H1 (cell line): ENCODE measurements around the gene USP7. TPM values are rescaled to one million over a fixed set of nuclear protein-coding genes. Genes with fewer than 3 reads are reported as not detected.

Source experiments
- CTCF ChIA-PET: fragments of 300-600 bp; sonication (Branson Sonifier 250); formaldehyde crosslinking; loops from one replicate; lab custom pipeline; 2021; ENCODE audit not compliant: partially characterized antibody; lab: Charles Lee
- POLR2A ChIA-PET: fragments of 300-600 bp; sonication (Branson Sonifier 250); formaldehyde crosslinking; loops from one replicate; lab custom pipeline; 2021; ENCODE audit warnings: inconsistent platforms; ENCODE audit not compliant: partially characterized antibody; lab: Charles Lee
- DNase-seq, 2 experiments: peaks; one replicate each; pipeline versions ENCODE4 v3.0.0 to v3.0.0-alpha.2; 2010 to 2022; ENCODE audit warnings: low spot score in 2 of 2, low read depth in 1 of 2, mixed read lengths in 1 of 2
- FAIRE-seq: peaks from 2 replicates; lab custom pipeline; 2011; peaks lifted over from hg19 to GRCh38; lab: Jason Lieb, UNC
- H2AFZ ChIP-seq: 2 replicates; pipeline ENCODE4 v1.8.1; 2012; ENCODE audit warnings: low read length, inconsistent platforms
- H2AK5ac ChIP-seq: 2 replicates; pipeline ENCODE4 v1.6.1; 2013; ENCODE audit warnings: low read depth, low read length
- H2BK120ac ChIP-seq: replicated peaks from 2 replicates; pipeline ENCODE3; 2013; ENCODE audit warnings: low read depth, low read length, inconsistent platforms
- H2BK12ac ChIP-seq: 2 replicates; pipeline ENCODE4 v1.6.1; 2013; ENCODE audit warnings: low read depth, low read length
- H2BK15ac ChIP-seq: 2 replicates; pipeline ENCODE4 v1.6.1; 2013; ENCODE audit warnings: low read length
- H2BK20ac ChIP-seq: 2 replicates; pipeline ENCODE4 v1.6.1; 2013; ENCODE audit warnings: low read length
- H2BK5ac ChIP-seq: 2 replicates; pipeline ENCODE4 v1.6.1; 2013; ENCODE audit warnings: low read depth, low read length
- H3K14ac ChIP-seq: 2 replicates; pipeline ENCODE4 v1.6.1; 2013; ENCODE audit warnings: inconsistent platforms; ENCODE audit not compliant: insufficient read length
- H3K18ac ChIP-seq: 2 replicates; pipeline ENCODE4 v1.6.1; 2013; ENCODE audit warnings: low read length; ENCODE audit errors: extremely low read depth
- H3K23ac ChIP-seq: 2 replicates; pipeline ENCODE4 v1.6.1; 2013; ENCODE audit warnings: inconsistent platforms; ENCODE audit not compliant: insufficient read length
- H3K23me2 ChIP-seq: 2 replicates; pipeline ENCODE4 v1.6.1; 2013; ENCODE audit warnings: low read depth, low read length
- H3K27ac ChIP-seq: 2 replicates; pipeline ENCODE4 v1.6.1; 2011; ENCODE audit warnings: low read depth, low read length, inconsistent platforms
- H3K27me3 ChIP-seq, 4 experiments: replicated peaks in 1 of 4; 1 replicate in 1 of 4; 2 replicates in 3 of 4; pipeline versions ENCODE4 v1.6.1 to v1.8.1; 2011 to 2013; ENCODE audit warnings: low read length in 3 of 4, mild to moderate bottlenecking in 3 of 4, inconsistent platforms in 2 of 4, mixed read lengths in 2 of 4, moderate library complexity in 1 of 4; ENCODE audit not compliant: control insufficient read depth in 3 of 4, insufficient read depth in 3 of 4; ENCODE audit errors: extremely low read depth in 1 of 4
- H3K36me3 ChIP-seq, 4 experiments: 2 replicates each; pipeline versions ENCODE4 v1.6.1 to v1.8.1; 2011 to 2013; ENCODE audit warnings: mild to moderate bottlenecking in 4 of 4, low read length in 3 of 4, moderate library complexity in 2 of 4, control low read depth in 1 of 4, inconsistent platforms in 1 of 4; ENCODE audit not compliant: insufficient read depth in 4 of 4, control insufficient read depth in 2 of 4
- H3K4ac ChIP-seq: replicated peaks from 2 replicates; pipeline ENCODE3; 2013; ENCODE audit warnings: low read length, low read depth, mixed read lengths, inconsistent platforms; ENCODE audit not compliant: insufficient read length
- H3K4me1 ChIP-seq, 4 experiments: replicated peaks in 1 of 4; 1 replicate in 1 of 4; 2 replicates in 3 of 4; pipeline versions ENCODE4 v1.6.1 to v1.8.1; 2011 to 2013; ENCODE audit warnings: low read length in 3 of 4, inconsistent platforms in 2 of 4, mixed read lengths in 1 of 4; ENCODE audit not compliant: insufficient read depth in 4 of 4, control insufficient read depth in 3 of 4
- H3K4me2 ChIP-seq, 2 experiments: 2 replicates each; pipeline versions ENCODE4 v1.6.1 to v1.8.1; 2011 to 2013; ENCODE audit warnings: low read depth in 2 of 2, low read length in 2 of 2, control low read depth in 1 of 2, inconsistent platforms in 1 of 2, mild to moderate bottlenecking in 1 of 2; ENCODE audit not compliant: insufficient read depth in 1 of 2
- H3K4me3 ChIP-seq, 4 experiments: fragments of 200-600, 300-600 bp in 1 of 4; sonication (generic), shearing (Covaris generic), sonication (Bioruptor Twin) in 1 of 4; 2 replicates each; pipeline versions ENCODE4 v1.5.1 to v1.8.1; 2011 to 2016; ENCODE audit warnings: low read length in 4 of 4, low read depth in 3 of 4, control low read depth in 2 of 4, inconsistent platforms in 2 of 4, mild to moderate bottlenecking in 2 of 4, mixed read lengths in 1 of 4, moderate library complexity in 1 of 4; ENCODE audit not compliant: insufficient read depth in 2 of 4; ENCODE audit errors: extremely low read depth in 1 of 4
- H3K56ac ChIP-seq: replicated peaks from 2 replicates; pipeline ENCODE3; 2013; ENCODE audit warnings: low read depth, mild to moderate bottlenecking, mixed read lengths, low read length, inconsistent platforms; ENCODE audit not compliant: insufficient read length
- H3K79me1 ChIP-seq: 2 replicates; pipeline ENCODE4 v1.6.1; 2013; ENCODE audit warnings: low read depth, low read length, control low read depth
- H3K79me2 ChIP-seq, 2 experiments: 2 replicates each; pipeline versions ENCODE4 v1.6.1 to v1.8.1; 2012 to 2013; ENCODE audit warnings: low read length in 2 of 2, mild to moderate bottlenecking in 2 of 2, inconsistent platforms in 1 of 2; ENCODE audit not compliant: insufficient read depth in 2 of 2, control insufficient read depth in 1 of 2
- H3K9ac ChIP-seq, 4 experiments: replicated peaks in 1 of 4; 1 replicate in 1 of 4; 2 replicates in 3 of 4; pipeline versions ENCODE4 v1.6.1 to v1.8.1; 2011 to 2013; ENCODE audit warnings: low read depth in 3 of 4, low read length in 3 of 4, control low read depth in 2 of 4, mild to moderate bottlenecking in 2 of 4, moderate library complexity in 2 of 4, inconsistent platforms in 1 of 4; ENCODE audit errors: extremely low read depth in 1 of 4
- H3K9me3 ChIP-seq, 2 experiments: 2 replicates each; pipeline versions ENCODE4 v1.6.1 to v1.8.1; 2012 to 2013; ENCODE audit warnings: mild to moderate bottlenecking in 2 of 2, moderate library complexity in 2 of 2, control low read depth in 1 of 2, inconsistent platforms in 1 of 2, low read depth in 1 of 2, low read length in 1 of 2, mixed read lengths in 1 of 2; ENCODE audit not compliant: insufficient read depth in 2 of 2
- H4K20me1 ChIP-seq, 2 experiments: replicated peaks in 1 of 2; 2 replicates each; pipeline versions ENCODE3 to v1.8.1; 2011 to 2013; ENCODE audit warnings: inconsistent platforms in 2 of 2, low read length in 2 of 2, mild to moderate bottlenecking in 1 of 2; ENCODE audit not compliant: insufficient read depth in 2 of 2, control insufficient read depth in 1 of 2
- H4K5ac ChIP-seq: 2 replicates; pipeline ENCODE4 v1.6.1; 2013; ENCODE audit warnings: low read length, low read depth, mixed read lengths, inconsistent platforms; ENCODE audit not compliant: insufficient read length
- H4K8ac ChIP-seq: 2 replicates; pipeline ENCODE4 v1.8.0; 2013; ENCODE audit warnings: mild to moderate bottlenecking, moderate library complexity, low read length, inconsistent platforms; ENCODE audit not compliant: insufficient read depth; ENCODE audit errors: extremely low read depth
- H4K91ac ChIP-seq: replicated peaks from 2 replicates; pipeline ENCODE3; 2013; ENCODE audit warnings: low read length, mixed read lengths, inconsistent platforms; ENCODE audit not compliant: insufficient read length
- JUND ChIP-seq: IDR thresholded peaks from 2 replicates; pipeline ENCODE4 v1.6.1; 2011; ENCODE audit warnings: mild to moderate bottlenecking, improper control_type of control experiment, low read length
- RFX5 ChIP-seq: IDR thresholded peaks from 2 replicates; pipeline ENCODE4 v1.6.1; 2011; ENCODE audit warnings: low read depth, low read length, improper control_type of control experiment, borderline replicate concordance
- WGBS, 2 experiments: shearing (Covaris generic) in 1 of 2; methylation state at CpG; one replicate each; pipeline versions ENCODE4 v1.1.6 to v1.1.7; 2013 to 2015; ENCODE audit warnings: low lambda C conversion rate in 2 of 2, mixed read lengths in 2 of 2, inconsistent platforms in 1 of 2, low coverage in 1 of 2, missing lambda C conversion rate in 1 of 2; ENCODE audit not compliant: insufficient replicate concordance in 2 of 2, insufficient coverage in 1 of 2, insufficient read length in 1 of 2; ENCODE audit errors: extremely low coverage in 1 of 2, missing lambda C conversion rate in 1 of 2; 5-methylcytosine and 5-hydroxymethylcytosine counted together
- polyA plus RNA-seq, 7 experiments: library from polyadenylated mRNA; depleted of rRNA in 3 of 7; stranded (reverse) in 5 of 7; unstranded in 2 of 7; fragments of >200 nt in 5 of 7; fragments of 200-250 nt in 2 of 7; gene quantifications; 1 replicate in 5 of 7; 2 replicates in 1 of 7; 4 replicates in 1 of 7; pipeline versions ENCODE4 v1.2.1 to v1.2.3, GENCODE V29; 2011 to 2013; ENCODE audit warnings: missing spikeins in 2 of 7, mixed read lengths in 2 of 7
- total RNA-seq: library from RNA; stranded (reverse); fragmentation: NEBNext Ultra II Directional; extraction: Animal tissue kit (Norgen Biotek cat#: 25700); gene quantifications from 2 replicates; pipeline ENCODE4 v1.2.1, GENCODE V29; 2021

The USP7 gene
- total and polyA plus RNA-seq, 2 of the 8 experiments (the other 6 are each of a cell fraction or from before 2014, with no cell fraction given), result 21.3 to 211 TPM

- H3K79me1 ChIP-seq, result peaks cover 41% of the 10 kb centered on the region
- no peak overlapping the region for H2AFZ ChIP-seq
- DNase-seq, result no peak
- H3K23ac ChIP-seq, result no peak overlapping the region
- no peak overlapping the region for H3K4me2 ChIP-seq
- H3K36me3 ChIP-seq, result peaks cover 11 to 46% (median 20%) of the 10 kb centered on the region in 4 experiments
- no peak for FAIRE-seq
- no peak overlapping the region for H2BK20ac ChIP-seq
- H4K20me1 ChIP-seq, result peaks cover 41 to 56% of the 10 kb centered on the region in 2 experiments
- H3K4me3 ChIP-seq, result no peak overlapping the region
- 0 out of 2 replicates have a peak overlapping the region, but pooled peaks have one; percentile 2 for H2BK5ac ChIP-seq
- H4K8ac ChIP-seq, result no peak overlapping the region; the same call in 1 of the 2 replicates
- peaks cover 6% of the 10 kb centered on the region for H3K23me2 ChIP-seq
- no peak overlapping the region for H4K91ac ChIP-seq
- no peak overlapping the region for H2BK12ac ChIP-seq
- no peak overlapping the region for H2BK15ac ChIP-seq
- no peak overlapping the region for H3K14ac ChIP-seq
- ChIA-PET CTCF (interaction anchor here (0.6 to 4.6 kb wide), 4 partner anchors 12 to 1668 kb away, joined by 3 to 25 read pairs (median 12); no protein-coding TSS in a partner anchor), POLR2A (interaction anchor here (24.4 to 29.1 kb wide), 2 partner anchors 4 to 12 kb away, joined by 456 read pairs; partner anchors contain the start of genes CARHSP1 and LITAFD)
- H2AK5ac ChIP-seq, result no peak overlapping the region
- no peak overlapping the region for H4K5ac ChIP-seq
- TF ChIP-seq RFX5, result no peak
- TF ChIP-seq JUND, result no peak
- 86% methylated on average over 12 of the region's 14 CpGs; no CpG with 5 or more reads in 1 of the 2 experiments for WGBS, 2 experiments
- H3K27ac ChIP-seq, result no peak overlapping the region
- H3K56ac ChIP-seq, result no peak overlapping the region
- no peaks in the 10 kb centered on the region for H3K27me3 ChIP-seq
- no peak overlapping the region for H3K9ac ChIP-seq
- peaks cover 51 to 83% of the 10 kb centered on the region in 2 experiments for H3K79me2 ChIP-seq
- H3K18ac ChIP-seq, result no peak overlapping the region
- no peaks in the 10 kb centered on the region for H3K9me3 ChIP-seq
- no peak overlapping the region for H2BK120ac ChIP-seq
- H3K4me1 ChIP-seq, result peaks cover 22 to 47% (median 32%) of the 10 kb centered on the region in 4 experiments
- H3K4ac ChIP-seq, result peak overlapping the region; percentile 8
Observed at GRCh38 chr16:8861563-8862308, 102.0 kb downstream of the USP7 start.
